Body of pancreas (tissue), 4 donors: ENCODE data around the gene ATP13A3.

Source experiments
- POLR2A ChIP-seq, 3 donors: fragments of 450-650 bp; IDR thresholded peaks; one replicate each; pipeline ENCODE4 v1.6.1; 2016; ENCODE audit warnings: antibody characterized with exemption in 3 of 3, mild to moderate bottlenecking in 2 of 3
- TF ChIP-seq, protein P1 (sequence below), 7 experiments: fragments of 450-650 bp in 4 of 7; fragments of 200-600 bp in 3 of 7; sonication (generic) in 3 of 7; IDR thresholded peaks; one replicate each; pipeline ENCODE4 v1.5.1; 2016 to 2019; ENCODE audit warnings: antibody characterized with exemption in 7 of 7

GRCh38 chr3:194373899-194374298 lies 112.9 kb downstream of the ATP13A3 start:
- no peak for TF ChIP-seq POLR2A (IDR thresholded peaks at IDR 0.05)
- TF ChIP-seq, protein P1, sequence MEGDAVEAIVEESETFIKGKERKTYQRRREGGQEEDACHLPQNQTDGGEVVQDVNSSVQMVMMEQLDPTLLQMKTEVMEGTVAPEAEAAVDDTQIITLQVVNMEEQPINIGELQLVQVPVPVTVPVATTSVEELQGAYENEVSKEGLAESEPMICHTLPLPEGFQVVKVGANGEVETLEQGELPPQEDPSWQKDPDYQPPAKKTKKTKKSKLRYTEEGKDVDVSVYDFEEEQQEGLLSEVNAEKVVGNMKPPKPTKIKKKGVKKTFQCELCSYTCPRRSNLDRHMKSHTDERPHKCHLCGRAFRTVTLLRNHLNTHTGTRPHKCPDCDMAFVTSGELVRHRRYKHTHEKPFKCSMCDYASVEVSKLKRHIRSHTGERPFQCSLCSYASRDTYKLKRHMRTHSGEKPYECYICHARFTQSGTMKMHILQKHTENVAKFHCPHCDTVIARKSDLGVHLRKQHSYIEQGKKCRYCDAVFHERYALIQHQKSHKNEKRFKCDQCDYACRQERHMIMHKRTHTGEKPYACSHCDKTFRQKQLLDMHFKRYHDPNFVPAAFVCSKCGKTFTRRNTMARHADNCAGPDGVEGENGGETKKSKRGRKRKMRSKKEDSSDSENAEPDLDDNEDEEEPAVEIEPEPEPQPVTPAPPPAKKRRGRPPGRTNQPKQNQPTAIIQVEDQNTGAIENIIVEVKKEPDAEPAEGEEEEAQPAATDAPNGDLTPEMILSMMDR (IDR thresholded peaks at IDR 0.05): no peak
